ENCODE results near the gene AHSG.
"Not testable (repeated sequence)": the region's sequence is repeated elsewhere in the genome, so short reads cannot be mapped to it uniquely, and the experiment has no call there.

AHSG gene

GRCh38 chr3:186612721-186613636 is at the start of gene AHSG:
AHSG (plus strand) TSS chr3:186613060; CDS start chr3:186613142, 82 bp downstream.
- H3K27me3 ChIP-seq (ENCODE audit: control insufficient read depth in 1 of 2, insufficient read depth in 2 of 2, low read length in 2 of 2): peaks cover 15 to 19% of the 10 kb centered on the region in 2 donors

GRCh38 chr3:186564586-186564985 is 48.3 kb upstream of the AHSG start:
- H3K9me3 ChIP-seq (ENCODE audit: control insufficient read depth in 1 of 2, low read length in 2 of 2): no peaks in the 10 kb centered on the region
- H3K4me1 ChIP-seq (ENCODE audit: control insufficient read depth in 1 of 2, insufficient read depth in 2 of 2, low read length in 2 of 2): peaks cover 19 to 23% of the 10 kb centered on the region in 2 donors
- H3K9ac ChIP-seq (ENCODE audit: low read depth in 1 of 2, low read length in 2 of 2): no peak overlapping the region
- H3K27me3 ChIP-seq (ENCODE audit: control insufficient read depth in 1 of 2, insufficient read depth in 2 of 2, low read length in 2 of 2): no peaks in the 10 kb centered on the region
- H3K4me3 ChIP-seq (ENCODE audit: low read depth in 1 of 2, low read length in 2 of 2): no peak overlapping the region
- no peak overlapping the region for H3K27ac ChIP-seq (ENCODE audit: low read depth, low read length)
- peaks cover 0 to 3% of the 10 kb centered on the region in 2 donors for H3K36me3 ChIP-seq (ENCODE audit: control insufficient read depth in 1 of 2, insufficient read depth in 2 of 2, low read length in 2 of 2)

More at GRCh38 chr3:186612721-186613636, at the start of gene AHSG:
- Histone ChIP-seq H3K9me3 (ENCODE audit: control insufficient read depth in 1 of 2, low read length in 2 of 2) (no peaks in the 10 kb centered on the region), H3K4me3 (ENCODE audit: low read depth in 1 of 2, low read length in 2 of 2) (no peak within 1 kb of the TSS), H3K9ac (ENCODE audit: low read depth in 1 of 2, low read length in 2 of 2) (no peak within 1 kb of the TSS), H3K27ac (ENCODE audit: low read depth, low read length) (no peak within 1 kb of the TSS), H3K36me3 (ENCODE audit: control insufficient read depth in 1 of 2, insufficient read depth in 2 of 2, low read length in 2 of 2) (no peaks in the 10 kb centered on the region), H3K4me1 (ENCODE audit: control insufficient read depth in 1 of 2, insufficient read depth in 2 of 2, low read length in 2 of 2) (peaks cover 3 to 10% of the 10 kb centered on the region in 2 donors)

- H3K27ac ChIP-seq (ENCODE audit: low read depth, low read length): peak overlapping the region; percentile 93
- peaks cover 0 to 3% of the 10 kb centered on the region in 2 donors for H3K36me3 ChIP-seq (ENCODE audit: control insufficient read depth in 1 of 2, insufficient read depth in 2 of 2, low read length in 2 of 2)
- no peaks in the 10 kb centered on the region for H3K27me3 ChIP-seq (ENCODE audit: control insufficient read depth in 1 of 2, insufficient read depth in 2 of 2, low read length in 2 of 2)
- H3K4me3 ChIP-seq (ENCODE audit: low read depth in 1 of 2, low read length in 2 of 2): peak overlapping the region; percentile 96 to 99
- H3K9me3 ChIP-seq (ENCODE audit: control insufficient read depth in 1 of 2, low read length in 2 of 2): no peaks in the 10 kb centered on the region
- H3K9ac ChIP-seq (ENCODE audit: low read depth in 1 of 2, low read length in 2 of 2): peak overlapping the region; percentile 91 to 99
- peaks cover 26 to 34% of the 10 kb centered on the region in 2 donors for H3K4me1 ChIP-seq (ENCODE audit: control insufficient read depth in 1 of 2, insufficient read depth in 2 of 2, low read length in 2 of 2)
Measured at GRCh38 chr3:186566772-186567071, 46.1 kb upstream of the AHSG start.

- H3K4me3 ChIP-seq (ENCODE audit: low read depth in 1 of 2, low read length in 2 of 2): peak within 1 kb of the TSS; percentile 96 to 99
- peak within 1 kb of the TSS; percentile 95 to 99 for H3K9ac ChIP-seq (ENCODE audit: low read depth in 1 of 2, low read length in 2 of 2)
- no peaks in the 10 kb centered on the region for H3K9me3 ChIP-seq (ENCODE audit: control insufficient read depth in 1 of 2, low read length in 2 of 2)
- H3K27me3 ChIP-seq (ENCODE audit: control insufficient read depth in 1 of 2, insufficient read depth in 2 of 2, low read length in 2 of 2): no peaks in the 10 kb centered on the region
- H3K36me3 ChIP-seq (ENCODE audit: control insufficient read depth in 1 of 2, insufficient read depth in 2 of 2, low read length in 2 of 2): peaks cover 0 to 3% of the 10 kb centered on the region in 2 donors
- peaks cover 29 to 37% of the 10 kb centered on the region in 2 donors for H3K4me1 ChIP-seq (ENCODE audit: control insufficient read depth in 1 of 2, insufficient read depth in 2 of 2, low read length in 2 of 2)
- H3K27ac ChIP-seq (ENCODE audit: low read depth, low read length): peak within 1 kb of the TSS; percentile 93
Measured at GRCh38 chr3:186567072-186567921, 45.6 kb upstream of the AHSG start, which contains the start of gene TBCCD1. TBCCD1 (minus strand) TSS chr3:186567339; CDS start chr3:186564329, 3,010 bp downstream.

- not testable (repeated sequence) for H3K27me3 ChIP-seq (ENCODE audit: control insufficient read depth in 1 of 2, insufficient read depth in 2 of 2, low read length in 2 of 2); H3K36me3 ChIP-seq (ENCODE audit: control insufficient read depth in 1 of 2, insufficient read depth in 2 of 2, low read length in 2 of 2); H3K9me3 ChIP-seq (ENCODE audit: control insufficient read depth in 1 of 2, low read length in 2 of 2); H3K27ac ChIP-seq (ENCODE audit: low read depth, low read length)
- H3K4me3 ChIP-seq (ENCODE audit: low read depth in 1 of 2, low read length in 2 of 2): peak overlapping the region; percentile 80 to 94
- peaks cover 29 to 37% of the 10 kb centered on the region in 2 donors for H3K4me1 ChIP-seq (ENCODE audit: control insufficient read depth in 1 of 2, insufficient read depth in 2 of 2, low read length in 2 of 2)
- H3K9ac ChIP-seq (ENCODE audit: low read depth in 1 of 2, low read length in 2 of 2): peak overlapping the region; percentile 76 to 88
Measured at GRCh38 chr3:186569361-186569760, 43.5 kb upstream of the AHSG start.

- Histone ChIP-seq H3K4me1 (ENCODE audit: control insufficient read depth in 1 of 2, insufficient read depth in 2 of 2, low read length in 2 of 2) (peaks cover 29 to 37% of the 10 kb centered on the region in 2 donors), H3K9ac (ENCODE audit: low read depth in 1 of 2, low read length in 2 of 2) (peak overlapping the region; percentile 76 to 88)
Measured at GRCh38 chr3:186569779-186570095, 43.1 kb upstream of the AHSG start.

GRCh38 chr3:186570096-186570940 is 42.5 kb upstream of the AHSG start, which contains the start of gene DNAJB11:
DNAJB11 (plus strand) TSS chr3:186570720; CDS start chr3:186570898, 178 bp downstream.
- Histone ChIP-seq H3K9ac (ENCODE audit: low read depth in 1 of 2, low read length in 2 of 2) (peak within 1 kb of the TSS; percentile 78 to 93), H3K36me3 (ENCODE audit: control insufficient read depth in 1 of 2, insufficient read depth in 2 of 2, low read length in 2 of 2) (peaks cover 3 to 17% of the 10 kb centered on the region in 2 donors), H3K4me3 (ENCODE audit: low read depth in 1 of 2, low read length in 2 of 2) (peak within 1 kb of the TSS; percentile 95 to 100), H3K4me1 (ENCODE audit: control insufficient read depth in 1 of 2, insufficient read depth in 2 of 2, low read length in 2 of 2) (peaks cover 29 to 37% of the 10 kb centered on the region in 2 donors), H3K9me3 (ENCODE audit: control insufficient read depth in 1 of 2, low read length in 2 of 2) (no peaks in the 10 kb centered on the region), H3K27me3 (ENCODE audit: control insufficient read depth in 1 of 2, insufficient read depth in 2 of 2, low read length in 2 of 2) (no peaks in the 10 kb centered on the region), H3K27ac (ENCODE audit: low read depth, low read length) (peak within 1 kb of the TSS; percentile 84)

More at GRCh38 chr3:186569779-186570095, 43.1 kb upstream of the AHSG start:
- peaks cover 3 to 12% of the 10 kb centered on the region in 2 donors for H3K36me3 ChIP-seq (ENCODE audit: control insufficient read depth in 1 of 2, insufficient read depth in 2 of 2, low read length in 2 of 2)
- H3K9me3 ChIP-seq (ENCODE audit: control insufficient read depth in 1 of 2, low read length in 2 of 2): no peaks in the 10 kb centered on the region
- H3K27me3 ChIP-seq (ENCODE audit: control insufficient read depth in 1 of 2, insufficient read depth in 2 of 2, low read length in 2 of 2): no peaks in the 10 kb centered on the region
- no peak overlapping the region for H3K27ac ChIP-seq (ENCODE audit: low read depth, low read length)
- H3K4me3 ChIP-seq (ENCODE audit: low read depth in 1 of 2, low read length in 2 of 2): peak overlapping the region; percentile 80 to 94

GRCh38 chr3:186570941-186571643 is 41.8 kb upstream of the AHSG start:
- no peaks in the 10 kb centered on the region for H3K27me3 ChIP-seq (ENCODE audit: control insufficient read depth in 1 of 2, insufficient read depth in 2 of 2, low read length in 2 of 2)
- no peaks in the 10 kb centered on the region for H3K9me3 ChIP-seq (ENCODE audit: control insufficient read depth in 1 of 2, low read length in 2 of 2)
- peak overlapping the region; percentile 95 to 100 for H3K4me3 ChIP-seq (ENCODE audit: low read depth in 1 of 2, low read length in 2 of 2)
- peak overlapping the region; percentile 84 for H3K27ac ChIP-seq (ENCODE audit: low read depth, low read length)
- peaks cover 8 to 24% of the 10 kb centered on the region in 2 donors for H3K36me3 ChIP-seq (ENCODE audit: control insufficient read depth in 1 of 2, insufficient read depth in 2 of 2, low read length in 2 of 2)
- peaks cover 27 to 35% of the 10 kb centered on the region in 2 donors for H3K4me1 ChIP-seq (ENCODE audit: control insufficient read depth in 1 of 2, insufficient read depth in 2 of 2, low read length in 2 of 2)
- H3K9ac ChIP-seq (ENCODE audit: low read depth in 1 of 2, low read length in 2 of 2): peak overlapping the region; percentile 78 to 93

- H3K4me1 ChIP-seq (ENCODE audit: control insufficient read depth in 1 of 2, insufficient read depth in 2 of 2, low read length in 2 of 2): peaks cover 22 to 30% of the 10 kb centered on the region in 2 donors
- H3K36me3 ChIP-seq (ENCODE audit: control insufficient read depth in 1 of 2, insufficient read depth in 2 of 2, low read length in 2 of 2): peaks cover 13 to 29% of the 10 kb centered on the region in 2 donors
- peak overlapping the region; percentile 95 to 100 for H3K4me3 ChIP-seq (ENCODE audit: low read depth in 1 of 2, low read length in 2 of 2)
- no peaks in the 10 kb centered on the region for H3K9me3 ChIP-seq (ENCODE audit: control insufficient read depth in 1 of 2, low read length in 2 of 2)
- H3K9ac ChIP-seq (ENCODE audit: low read depth in 1 of 2, low read length in 2 of 2): peak overlapping the region; percentile 78 to 93
- H3K27me3 ChIP-seq (ENCODE audit: control insufficient read depth in 1 of 2, insufficient read depth in 2 of 2, low read length in 2 of 2): no peaks in the 10 kb centered on the region
- no peak overlapping the region for H3K27ac ChIP-seq (ENCODE audit: low read depth, low read length)
Measured at GRCh38 chr3:186571644-186572013, 41.2 kb upstream of the AHSG start.

Data from duodenal mucosa (tissue), 2 donors.